ENCODE data around the gene RAX2.
"Not testable (repeated sequence)": the region's sequence is repeated elsewhere in the genome, so short reads cannot be mapped to it uniquely, and the experiment has no call there.

The RAX2 gene

GRCh38 chr19:3775831-3776230 lies 3.8 kb upstream of the RAX2 start:
- no peak for DNase-seq

DNA sequence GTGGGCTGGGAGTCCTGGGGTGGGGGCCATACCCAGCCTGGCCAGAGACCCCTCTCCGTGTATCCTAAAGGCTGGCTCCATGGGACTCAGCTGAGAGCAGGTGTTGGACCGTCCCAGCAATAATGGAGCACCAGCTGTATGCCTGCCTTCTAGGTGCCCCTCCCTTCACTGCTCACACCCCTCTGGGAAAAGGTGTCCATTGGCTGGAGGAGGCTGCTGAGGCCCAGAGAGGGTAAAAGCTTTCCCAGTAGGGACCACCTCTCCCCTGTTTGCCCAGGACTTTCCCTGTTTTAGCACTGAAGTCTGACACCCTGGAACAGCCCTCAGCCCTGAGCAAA lies 3.3 kb upstream of the RAX2 start:
- no peak for DNase-seq

DNA sequence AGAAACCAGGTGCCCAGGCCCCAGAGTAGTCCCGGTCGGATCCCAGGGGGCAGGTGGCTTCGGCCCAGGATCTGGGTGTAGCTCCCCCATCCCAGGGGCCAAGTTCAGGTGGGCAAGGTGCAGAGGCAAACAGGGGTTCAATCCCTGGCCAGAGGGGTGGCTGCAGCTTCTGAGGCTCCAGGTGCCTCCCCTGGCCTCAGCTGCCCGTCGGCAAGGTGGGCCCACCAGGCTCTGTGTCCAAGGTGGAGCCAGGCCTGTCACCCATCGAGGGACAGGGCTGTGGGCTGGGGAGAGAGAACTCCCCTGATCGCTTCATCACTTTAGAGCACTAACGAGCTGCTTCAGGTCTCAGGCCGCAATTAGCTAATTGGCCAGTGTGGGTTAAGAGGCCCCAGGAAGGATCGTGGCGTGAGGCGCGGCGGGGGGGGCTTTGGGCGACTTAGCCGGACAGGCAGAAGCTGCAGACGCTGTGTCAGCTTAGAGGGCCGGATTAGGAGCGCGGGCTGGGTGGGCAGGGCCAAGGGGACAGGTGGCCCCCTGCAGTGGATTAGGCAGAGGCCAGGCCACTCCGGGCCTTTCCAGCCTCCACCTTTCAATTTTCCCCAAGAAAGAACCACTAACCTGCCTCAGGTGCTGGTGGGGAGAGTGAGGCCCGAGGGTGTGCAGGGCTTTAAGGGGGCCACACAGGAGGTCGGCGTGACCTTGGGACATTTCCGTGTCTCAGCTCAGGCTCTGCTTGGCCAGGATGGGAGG lies 2.8 kb upstream of the RAX2 start:
- DNase-seq: no peak

GRCh38 chr19:3773814-3774515 lies 1.9 kb upstream of the RAX2 start:
- no peak for DNase-seq

GRCh38 chr19:3771000-3771905 lies 775 bp downstream of the RAX2 start:
- DNase-seq: no peak

DNA sequence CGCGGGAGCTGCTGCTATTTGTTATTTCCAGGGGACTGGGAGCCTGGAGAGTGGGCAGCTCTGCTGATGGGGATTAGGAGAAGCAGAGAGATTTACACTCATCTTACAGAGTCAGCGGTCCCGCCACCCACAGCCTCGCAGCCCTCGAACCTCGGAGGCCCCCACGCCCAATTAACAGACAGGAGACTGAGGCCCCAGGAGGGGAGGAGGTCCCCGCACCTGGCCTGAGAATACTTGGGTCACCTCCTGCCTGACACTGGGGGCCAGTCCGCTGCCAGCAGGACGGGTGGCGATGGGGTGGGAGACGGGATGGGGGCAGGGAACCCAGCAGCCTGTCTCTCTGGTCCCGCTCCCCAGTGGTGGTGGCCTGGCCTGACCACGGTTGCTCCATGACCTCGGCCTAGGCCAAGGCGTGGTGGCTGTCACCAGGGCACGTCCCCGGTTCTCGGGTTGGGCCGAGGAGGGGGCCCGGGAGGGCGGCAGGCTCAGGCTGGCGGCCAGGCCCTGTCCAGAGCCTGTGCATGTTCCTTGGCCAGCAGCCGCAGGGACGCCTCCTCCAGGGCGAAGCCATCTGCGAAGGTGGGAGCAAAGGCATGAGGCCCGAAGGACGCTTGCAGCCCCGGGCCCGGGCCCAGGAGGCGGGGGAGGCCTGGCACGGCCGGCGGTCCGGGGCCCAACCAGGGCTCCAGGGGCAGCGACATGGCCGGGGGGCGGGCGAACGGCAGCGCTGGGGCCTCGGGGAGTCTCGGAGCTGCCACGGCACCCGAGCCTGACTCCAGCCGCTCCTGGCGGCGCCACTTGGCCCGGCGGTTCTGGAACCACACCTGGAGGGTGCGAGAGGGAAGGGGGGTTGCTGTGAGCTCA lies 1.7 kb downstream of the RAX2 start:
- no peak for DNase-seq

DNA sequence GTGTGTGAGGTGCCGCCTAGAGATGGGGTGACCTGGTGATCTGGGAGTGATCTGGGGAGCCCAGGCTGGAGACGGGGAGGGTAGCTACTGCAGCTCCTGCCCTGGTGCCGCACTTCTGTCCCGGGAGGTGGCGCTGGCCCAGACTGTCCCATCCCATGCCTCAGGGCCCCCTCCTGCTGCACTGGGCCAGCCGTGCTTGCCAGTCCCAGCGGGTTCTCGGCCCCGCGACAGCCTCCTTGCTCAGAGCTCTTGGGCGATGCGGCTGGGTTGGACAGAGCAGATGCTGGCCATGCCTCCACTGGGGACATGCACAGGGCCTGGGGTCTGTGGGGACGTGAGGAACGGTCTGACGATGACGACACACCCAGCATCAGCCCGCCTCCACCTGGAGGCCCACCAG lies 2.5 kb downstream of the RAX2 start:
- DNase-seq: no peak

- DNase-seq: no peak
Observed at GRCh38 chr19:3768748-3769099, 3.3 kb downstream of the RAX2 start.

DNA sequence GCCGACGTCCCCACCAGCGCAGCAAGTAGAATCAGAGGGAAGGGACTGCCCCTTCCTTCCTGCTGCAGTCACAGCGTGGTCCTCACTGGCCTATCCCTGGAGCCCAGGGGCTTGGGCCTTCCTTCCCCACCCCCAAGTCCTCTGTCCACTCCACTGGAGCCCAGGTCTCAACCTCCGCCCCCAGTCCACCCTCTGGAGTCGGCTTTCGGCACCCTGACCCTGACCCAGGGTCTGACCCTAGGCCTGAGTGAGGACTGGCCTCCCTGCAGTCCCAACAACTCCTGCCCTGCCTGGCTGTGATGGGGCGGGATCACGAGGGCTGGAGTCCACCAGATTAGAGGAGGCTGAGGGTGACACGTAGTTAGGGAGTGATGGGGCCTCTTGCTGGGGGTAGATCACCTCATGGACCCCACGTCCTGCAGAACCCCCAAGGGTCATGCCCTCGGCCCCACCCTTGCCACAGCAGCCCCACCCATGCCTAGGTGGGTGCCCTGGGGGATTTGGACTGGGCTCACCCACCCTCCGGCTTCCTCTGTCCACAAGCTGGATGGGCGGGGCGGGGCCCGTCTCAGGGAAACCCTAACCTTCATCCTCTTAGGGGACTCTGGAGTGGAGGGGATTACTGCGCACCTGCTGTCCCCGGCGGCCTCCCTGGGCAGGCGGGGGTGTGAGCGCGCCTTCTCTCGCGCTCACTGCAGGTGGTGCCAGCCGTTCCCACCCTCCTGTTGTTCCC lies 3.8 kb downstream of the RAX2 start:
- no peak for DNase-seq

DNA sequence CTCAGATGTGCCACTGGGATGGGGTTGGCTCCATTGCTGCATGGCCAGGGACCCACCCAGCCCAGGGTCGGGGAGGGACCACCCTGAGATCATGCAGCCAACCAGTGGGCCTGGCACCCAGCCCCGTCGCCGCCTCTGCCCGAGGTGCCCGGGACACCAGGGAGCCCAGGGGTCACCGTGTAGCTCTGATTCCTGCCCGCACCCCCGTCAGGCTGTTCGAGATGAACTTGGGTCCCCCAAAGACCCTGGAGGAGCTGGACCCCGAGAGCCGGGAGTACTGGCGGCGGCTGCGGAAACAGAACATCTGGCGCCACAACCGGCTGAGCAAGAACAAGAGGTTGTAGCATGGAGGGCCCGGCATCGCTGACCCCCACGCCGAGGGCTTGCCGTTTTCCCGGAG lies 5.0 kb downstream of the RAX2 start:
- DNase-seq: no peak

DNA sequence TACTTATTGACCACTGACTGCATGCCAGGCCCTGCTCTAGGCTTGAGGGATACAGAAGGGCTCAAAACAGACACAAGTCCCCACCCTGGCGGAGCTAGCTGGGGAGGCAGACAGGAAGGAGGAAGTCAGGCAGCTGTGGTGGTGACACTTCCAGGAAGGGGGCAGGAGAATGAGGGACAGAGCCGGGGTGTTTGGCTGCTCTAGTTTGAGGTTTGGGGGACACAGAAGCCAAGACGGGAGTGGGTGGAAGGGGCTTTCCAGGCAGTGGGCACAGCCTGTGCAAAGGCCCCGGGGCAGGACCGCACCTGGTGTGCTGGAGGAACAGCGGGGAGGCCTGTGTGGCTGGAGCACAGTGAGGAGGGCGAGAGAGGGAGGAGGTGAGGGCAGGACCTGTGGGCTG lies 5.5 kb downstream of the RAX2 start:
- DNase-seq: no peak

DNA sequence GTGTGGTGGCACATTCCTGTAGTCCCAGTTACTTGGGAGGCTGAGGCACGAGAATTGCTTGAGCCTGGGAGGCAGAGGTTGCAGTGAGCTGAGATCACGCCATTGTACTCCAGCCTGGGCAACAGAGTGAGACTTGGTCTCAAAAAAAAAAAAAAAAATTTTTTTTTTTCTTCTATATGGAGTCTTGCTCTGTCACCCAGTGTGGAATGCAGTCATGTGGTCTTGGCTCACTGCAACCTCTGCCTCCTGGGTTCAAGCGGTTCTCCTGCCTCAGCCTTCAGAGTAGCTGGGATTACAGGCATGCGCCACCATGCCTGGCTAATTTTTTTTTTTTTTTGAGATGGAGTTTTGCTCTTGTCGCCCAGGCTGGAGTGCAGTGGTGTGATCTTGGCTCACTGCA lies 6.3 kb downstream of the RAX2 start:
- DNase-seq: not testable (repeated sequence)

- DNase-seq: no peak
Observed at GRCh38 chr19:3765121-3765520, 6.9 kb downstream of the RAX2 start.

- peak; percentile 99 for DNase-seq
Observed at GRCh38 chr19:3762501-3763459, 9.2 kb downstream of the RAX2 start, which contains the start of gene MRPL54. Gene MRPL54, plus strand, starts transcription at chr19:3762682. Its CDS starts 19 bp downstream, at chr19:3762701.

DNA sequence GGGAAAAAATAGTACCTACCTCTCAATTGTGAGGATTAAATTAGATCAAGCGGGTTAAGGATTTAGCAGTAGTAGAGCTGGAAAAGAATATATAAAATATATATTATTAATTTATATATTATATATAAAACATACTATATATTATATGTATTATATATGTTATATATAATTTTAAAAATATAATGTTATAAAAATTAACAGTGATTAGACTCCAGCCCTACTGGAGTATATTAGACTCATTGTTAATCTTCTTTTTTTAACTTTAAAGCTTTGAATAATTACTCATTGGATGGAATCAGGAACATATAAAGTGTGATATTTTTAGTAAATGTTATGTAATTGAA lies 9.9 kb downstream of the RAX2 start:
- DNase-seq: no peak

DNA sequence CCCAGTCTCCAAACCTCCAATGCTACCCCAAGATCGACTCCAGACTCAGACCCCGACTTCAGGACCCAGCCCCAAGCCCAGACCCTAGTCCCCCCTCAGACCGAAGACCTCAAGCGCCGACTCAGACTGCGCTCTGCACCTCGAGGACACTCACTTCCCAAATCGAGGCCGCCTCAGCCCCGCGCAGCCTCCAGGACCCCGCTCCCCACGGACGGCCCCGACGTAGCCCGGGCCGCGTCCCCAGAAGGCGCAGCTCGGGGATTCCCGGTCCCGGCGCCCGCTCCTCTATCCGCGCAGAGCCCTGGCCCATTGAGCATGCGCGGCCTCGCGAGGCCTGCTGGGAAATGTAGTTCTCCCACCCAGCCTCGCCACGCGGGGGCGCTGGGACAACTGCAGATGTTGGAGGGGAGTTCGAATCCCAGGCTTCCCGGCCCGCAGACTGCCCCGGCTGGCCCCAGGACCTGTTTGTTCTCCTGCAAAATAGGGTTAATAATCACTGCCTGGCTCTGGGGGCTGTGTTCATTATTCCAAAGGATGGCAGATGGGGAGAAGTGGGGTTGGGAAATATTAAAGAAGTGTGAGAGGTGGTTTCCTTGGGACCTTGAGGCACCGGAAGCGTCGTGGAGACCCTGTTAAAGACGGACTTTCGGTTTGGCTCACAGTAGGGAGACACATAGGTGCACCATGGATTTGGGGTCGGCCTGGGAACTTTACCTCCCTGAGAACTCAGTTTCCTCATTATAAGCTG lies 10.5 kb downstream of the RAX2 start, which contains the start of gene APBA3:
TSS of gene APBA3 (minus strand) at position 311 of the 748 bp plus-strand sequence. CDS start 1,428 bp downstream, outside the sequence.
- peak; percentile 99 for DNase-seq

DNA sequence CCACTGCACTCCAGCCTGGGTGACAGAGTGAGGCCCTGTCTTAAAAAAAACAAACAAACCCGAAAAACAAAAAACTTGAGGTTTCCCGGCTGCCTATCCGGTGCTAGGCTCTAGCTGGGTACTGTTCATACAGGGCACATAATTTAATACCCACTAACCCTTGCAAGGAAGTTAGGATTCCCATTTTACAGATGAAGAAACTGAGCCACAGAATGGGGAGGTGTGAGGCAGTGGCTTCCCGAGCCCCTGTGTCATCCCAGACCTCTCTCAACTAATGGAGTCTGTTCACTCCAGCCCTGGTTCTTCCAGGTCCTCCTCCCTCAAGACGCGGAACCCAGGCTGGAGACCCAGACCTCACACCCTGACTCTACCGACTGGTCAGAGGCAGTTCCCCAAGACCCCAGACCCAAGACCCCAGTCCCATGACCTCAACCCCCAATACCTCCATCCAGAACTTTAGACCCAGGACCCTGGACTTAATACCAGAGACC lies 11.1 kb downstream of the RAX2 start:
- no peak for DNase-seq

- DNase-seq: no peak
Observed at GRCh38 chr19:3759482-3760254, 12.4 kb downstream of the RAX2 start.

DNA sequence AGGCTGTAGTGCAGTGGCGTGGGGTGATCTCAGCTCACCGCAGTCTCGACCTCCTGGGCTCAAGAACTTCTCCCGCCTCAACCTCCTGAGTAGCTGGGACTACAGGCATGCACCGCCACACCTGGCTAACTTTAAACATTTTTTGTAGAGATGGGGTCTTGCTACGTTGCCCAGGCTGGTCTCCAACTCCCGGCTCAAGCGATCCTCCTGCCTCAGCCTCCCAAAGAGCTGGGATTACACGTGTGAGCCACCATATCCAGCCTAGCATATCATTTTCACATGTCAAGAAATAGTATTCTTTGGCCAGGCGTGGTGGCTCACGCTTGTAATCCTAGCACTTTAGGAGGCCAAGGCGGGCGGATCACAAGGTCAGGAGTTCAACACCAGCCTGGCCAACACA lies 13.7 kb downstream of the RAX2 start:
- not testable (repeated sequence) for DNase-seq
